HG03095 (cell line): Measurements from ENCODE around the gene LMOD1.
"Not testable (repeated sequence)": the region's sequence is repeated elsewhere in the genome, so short reads cannot be mapped to it uniquely, and the experiment has no call there.

Source experiments
- ATAC-seq: cut with Tn5 transposase; IDR thresholded peaks from one replicate; pipeline ENCODE4 v1.9.1; 2021; ENCODE audit warnings: moderate library complexity; ENCODE audit not compliant: unreplicated experiment

LMOD1 gene

GRCh38 chr1:201877877-201878401 is 68.4 kb downstream of the LMOD1 start:
- no peak for ATAC-seq

- no peak for ATAC-seq
Observed at GRCh38 chr1:201876148-201876818, 70.1 kb downstream of the LMOD1 start.

- ATAC-seq: no peak
Observed at GRCh38 chr1:201874672-201875071, 71.7 kb downstream of the LMOD1 start.

- ATAC-seq: no peak
Observed at GRCh38 chr1:201870397-201870796, 76.0 kb downstream of the LMOD1 start.

- ATAC-seq: no peak
Observed at GRCh38 chr1:201861448-201861847, 84.9 kb downstream of the LMOD1 start.

GRCh38 chr1:201859424-201859823 is 86.9 kb downstream of the LMOD1 start:
- no peak for ATAC-seq

- not testable (repeated sequence) for ATAC-seq
Observed at GRCh38 chr1:201856722-201857121, 89.6 kb downstream of the LMOD1 start.

- no peak for ATAC-seq
Observed at GRCh38 chr1:201851949-201852348, 94.4 kb downstream of the LMOD1 start.

- ATAC-seq: no peak
Observed at GRCh38 chr1:201850053-201850397, 96.3 kb downstream of the LMOD1 start.

GRCh38 chr1:201849372-201850052 is 96.8 kb downstream of the LMOD1 start:
- no peak for ATAC-seq

- ATAC-seq: no peak
Observed at GRCh38 chr1:201848230-201848629, 98.1 kb downstream of the LMOD1 start.

- no peak for ATAC-seq
Observed at GRCh38 chr1:201847150-201847549, 99.2 kb downstream of the LMOD1 start.
